GM04504 (cell line): Measurements from ENCODE around the gene DDR1.

Experiments used
- DNase-seq: peaks from one replicate; pipeline ENCODE4 v3.0.0-alpha.2; 2012; ENCODE audit warnings: low read depth

Gene DDR1

DNA sequence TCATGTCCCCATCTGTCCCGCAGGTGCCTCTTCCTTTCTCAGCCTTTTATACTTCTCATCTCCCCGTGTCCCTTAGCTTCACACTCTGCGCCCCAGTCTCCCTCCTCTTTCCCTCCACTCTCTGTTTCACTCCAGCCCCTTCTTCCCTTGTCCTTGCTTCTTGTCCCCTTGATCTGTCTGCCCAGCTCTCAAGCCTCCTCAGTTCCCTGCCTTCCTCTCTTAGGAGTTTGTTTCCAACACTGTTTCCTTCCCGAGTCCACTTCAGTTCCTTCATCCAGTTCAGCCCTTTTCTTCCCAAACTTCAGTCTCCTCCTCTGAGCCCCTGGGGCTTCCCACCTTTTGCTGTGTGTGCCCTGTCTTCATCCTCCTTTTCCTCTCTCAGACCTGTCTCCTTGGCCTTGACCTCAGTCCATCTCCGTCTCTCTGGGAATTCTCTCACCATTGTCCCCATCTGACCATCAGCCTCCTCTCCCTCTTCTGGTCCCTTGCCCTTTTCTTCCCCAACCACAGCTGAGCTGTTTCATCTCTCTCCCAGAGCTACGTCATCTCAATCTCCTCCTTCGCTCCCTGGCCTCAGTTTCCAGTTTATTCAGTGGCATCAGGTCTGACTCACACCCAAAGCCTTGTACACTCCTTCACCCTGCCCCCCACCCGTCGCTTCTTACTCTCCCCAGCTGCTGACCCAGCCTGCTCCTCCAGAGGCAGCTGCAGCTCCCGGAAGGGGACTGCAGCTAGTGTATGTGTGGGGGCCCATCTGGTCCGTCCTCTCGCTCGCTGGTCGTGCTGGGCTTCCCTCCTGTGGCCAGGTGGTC is 2.7 kb upstream of the DDR1 start:
- no peak for DNase-seq

DNA sequence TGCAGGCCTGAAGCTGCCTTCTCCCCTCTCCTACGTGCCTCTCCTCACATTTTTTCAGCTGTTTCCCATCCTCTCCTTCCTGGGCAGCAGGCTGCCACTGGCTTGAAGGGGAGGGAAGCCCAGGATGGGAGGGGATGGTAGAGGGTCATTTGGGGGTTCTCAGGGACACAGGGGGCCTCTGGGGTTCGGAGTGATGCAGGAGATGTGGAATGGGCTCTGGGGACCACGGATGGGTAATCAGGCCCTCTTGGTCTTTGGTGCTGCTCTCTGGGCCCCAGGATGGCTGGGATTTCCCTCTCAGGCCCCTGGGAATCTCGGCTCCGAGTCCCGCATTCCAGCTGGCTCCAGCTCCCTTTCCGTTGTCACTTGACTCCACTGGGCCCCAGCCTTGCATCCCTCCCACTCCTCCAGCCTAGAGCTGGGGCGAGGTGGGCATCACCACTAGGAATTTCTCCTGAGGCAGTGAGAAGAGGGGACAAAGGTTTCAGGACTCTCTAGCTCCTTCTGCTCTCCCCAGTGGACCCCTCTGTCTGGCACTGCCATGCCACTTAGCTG is 2.0 kb upstream of the DDR1 start:
- DNase-seq = no peak

DNA sequence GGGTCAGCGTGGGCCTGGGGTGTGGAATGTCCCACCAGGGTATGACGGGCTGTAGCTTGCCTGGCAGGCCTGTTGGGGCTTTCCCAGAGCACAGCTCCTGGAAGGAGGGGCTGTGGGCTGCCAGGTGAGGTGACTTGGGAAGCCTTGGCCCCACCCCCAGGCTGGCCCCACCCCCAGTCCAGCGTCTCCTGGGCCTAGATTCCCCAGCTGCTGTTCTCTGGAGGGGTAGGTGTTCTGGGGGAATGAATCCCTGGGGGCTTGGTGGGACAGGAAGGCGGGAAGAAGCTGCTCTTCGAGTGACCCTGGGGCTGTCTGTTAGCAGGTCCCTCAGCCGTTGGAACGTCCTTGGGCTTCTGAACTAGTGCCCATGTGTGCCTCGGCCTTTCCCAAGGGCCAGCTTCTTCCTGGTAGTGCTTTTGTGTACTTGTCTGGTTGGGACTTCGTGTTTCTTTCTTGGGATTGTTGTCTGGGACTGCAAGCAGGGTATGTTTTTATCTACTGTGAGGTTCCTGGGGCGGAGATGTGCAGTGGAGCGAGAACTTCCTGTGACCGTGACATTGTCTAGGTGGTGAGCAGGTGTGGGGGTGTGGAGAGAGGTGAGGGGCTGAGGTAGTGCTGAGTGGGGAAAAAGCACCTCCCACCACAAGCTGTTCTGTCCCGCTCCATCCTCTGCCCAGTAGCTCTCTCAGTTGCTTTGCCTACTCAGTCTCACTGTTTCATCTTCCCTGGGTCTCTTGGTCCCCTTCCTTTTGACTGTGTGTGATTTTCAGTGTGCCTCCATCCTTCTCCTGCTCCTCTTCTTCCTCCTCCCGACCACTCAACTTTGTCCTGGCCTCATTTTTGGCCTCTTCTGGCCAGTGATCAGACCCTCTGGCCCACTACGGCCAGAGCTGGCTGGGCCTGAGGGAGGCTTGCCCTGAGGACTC is 1.3 kb upstream of the DDR1 start:
- DNase-seq = no peak

DNA sequence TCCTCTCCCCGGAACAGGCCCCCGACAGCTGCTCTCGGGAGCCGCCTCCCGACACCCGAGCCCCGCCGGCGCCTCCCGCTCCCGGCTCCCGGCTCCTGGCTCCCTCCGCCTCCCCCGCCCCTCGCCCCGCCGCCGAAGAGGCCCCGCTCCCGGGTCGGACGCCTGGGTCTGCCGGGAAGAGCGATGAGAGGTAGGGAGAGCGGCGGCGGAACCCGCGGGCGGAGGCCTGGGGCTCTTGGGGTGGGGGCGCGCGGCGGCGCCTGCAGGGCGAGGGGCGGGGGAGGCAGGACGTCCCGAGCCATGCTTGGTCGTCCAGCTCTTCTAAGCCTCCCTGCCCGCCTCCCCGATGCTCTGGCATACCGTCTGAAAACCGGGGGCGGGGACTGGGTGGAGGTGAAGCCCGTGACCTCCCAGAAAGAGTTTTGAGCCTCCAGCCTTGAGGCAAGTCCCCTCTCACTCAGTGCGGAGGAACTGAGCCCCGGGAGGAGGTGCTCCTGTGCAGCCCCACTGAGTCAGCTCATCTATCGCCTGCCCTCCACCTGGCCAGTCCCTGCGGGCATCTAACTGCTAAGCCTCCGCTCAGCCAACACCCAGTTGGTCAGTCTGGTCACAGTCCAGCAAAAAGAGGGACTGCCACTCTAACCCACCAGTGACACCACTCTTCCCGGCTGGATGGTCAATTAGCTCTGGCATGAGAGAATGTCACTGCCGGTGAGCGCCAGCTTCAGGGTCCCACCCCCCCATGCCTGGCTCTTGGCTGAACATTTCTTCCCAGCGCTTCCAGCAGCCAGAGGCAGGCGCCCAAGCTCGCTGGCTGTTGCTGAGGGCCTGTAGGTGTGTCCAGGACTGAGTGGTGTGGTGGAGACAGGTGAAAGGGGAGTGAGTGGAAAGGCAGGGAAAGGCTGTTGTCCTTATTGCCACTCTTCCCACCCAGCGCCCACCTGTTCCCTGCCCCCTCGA is 482 bp downstream of the DDR1 start:
- no peak for DNase-seq

DNA sequence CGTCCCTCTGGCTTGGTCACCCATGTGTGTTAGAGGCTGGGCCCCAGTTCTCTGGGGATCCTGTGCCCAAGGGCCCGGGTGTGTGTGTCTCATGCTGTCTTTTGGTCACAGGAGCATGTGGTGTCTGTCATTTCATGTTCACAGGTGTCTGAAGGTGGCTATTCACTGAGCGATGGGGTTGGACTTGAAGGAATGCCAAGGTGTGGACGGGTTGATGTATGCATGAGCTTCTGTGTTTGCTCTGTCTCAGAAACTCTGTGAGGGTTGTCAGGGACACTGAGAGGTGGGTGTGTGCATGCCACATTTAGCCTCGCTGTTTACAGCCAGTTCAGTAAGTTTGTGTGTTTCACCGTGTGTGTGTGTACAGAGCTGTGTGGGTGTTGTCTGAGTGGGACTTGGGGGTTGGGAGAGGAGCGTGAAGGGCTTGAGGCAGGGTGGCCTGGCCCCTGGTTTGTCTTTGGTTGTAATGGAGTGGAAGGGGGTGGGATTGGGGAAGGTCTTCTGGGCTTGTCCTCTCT is 1.2 kb downstream of the DDR1 start:
- DNase-seq = no peak

DNA sequence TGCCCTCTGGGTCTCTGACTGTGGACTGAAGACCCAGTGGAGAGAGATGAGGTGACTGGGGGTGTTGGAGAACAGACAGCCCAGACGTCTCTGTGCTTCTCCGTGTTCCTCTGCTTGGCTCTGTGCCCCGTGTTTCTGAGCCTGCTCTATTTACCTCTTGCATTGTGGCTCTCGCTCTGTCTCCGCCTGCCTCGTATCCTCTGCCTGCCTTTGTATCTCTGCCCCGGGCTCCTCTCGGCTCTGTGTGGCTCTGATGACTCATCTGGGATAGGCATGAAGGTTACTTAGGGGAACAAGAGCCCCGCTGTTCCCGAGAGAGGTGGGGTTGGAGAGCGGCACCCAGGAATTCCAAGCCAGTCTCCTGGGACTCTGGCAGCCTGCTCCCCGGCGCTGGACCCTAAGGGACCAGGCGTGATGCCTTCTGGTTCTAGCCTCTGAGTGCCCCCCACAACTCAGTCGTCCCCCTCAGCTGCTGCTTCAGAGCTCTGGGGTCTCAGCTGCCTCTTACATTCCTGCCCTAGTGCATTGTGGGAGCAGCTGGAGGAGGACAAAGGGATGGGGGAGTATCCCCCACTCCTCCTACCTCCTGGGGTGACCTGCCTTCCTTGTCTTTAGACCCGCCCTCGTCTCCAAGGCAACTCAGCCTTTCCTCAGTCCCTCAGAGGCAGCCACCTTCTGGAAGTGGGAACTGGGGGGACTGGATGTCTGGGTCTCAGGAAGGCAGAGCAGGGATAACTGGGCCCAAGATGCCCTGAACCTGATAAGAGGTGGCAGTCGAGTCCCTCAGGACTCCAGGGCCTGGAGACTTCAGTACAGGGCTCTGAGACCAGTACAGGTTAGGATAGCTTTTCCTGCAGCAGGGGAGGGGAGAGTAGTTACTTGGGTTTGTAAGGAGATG is 1.9 kb downstream of the DDR1 start:
- DNase-seq = peak; percentile 63

DNA sequence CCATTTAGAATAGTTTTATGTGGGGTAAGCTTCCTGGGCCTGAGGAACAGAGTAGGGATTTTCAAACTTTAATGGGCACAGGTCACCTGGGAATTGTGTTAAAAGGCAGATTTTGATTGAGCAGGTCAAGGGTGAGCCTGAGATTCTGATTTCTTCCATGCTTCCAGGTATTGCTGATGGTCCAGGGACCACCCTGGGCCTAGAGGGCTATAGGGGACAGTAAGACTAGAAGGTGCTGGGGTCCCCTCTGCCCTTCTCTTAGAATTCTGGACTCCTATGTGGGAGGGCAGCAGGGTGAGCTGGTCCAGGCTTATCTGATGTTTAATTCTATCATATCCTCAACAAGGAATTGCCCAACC is 2.6 kb downstream of the DDR1 start:
- DNase-seq = no peak

DNA sequence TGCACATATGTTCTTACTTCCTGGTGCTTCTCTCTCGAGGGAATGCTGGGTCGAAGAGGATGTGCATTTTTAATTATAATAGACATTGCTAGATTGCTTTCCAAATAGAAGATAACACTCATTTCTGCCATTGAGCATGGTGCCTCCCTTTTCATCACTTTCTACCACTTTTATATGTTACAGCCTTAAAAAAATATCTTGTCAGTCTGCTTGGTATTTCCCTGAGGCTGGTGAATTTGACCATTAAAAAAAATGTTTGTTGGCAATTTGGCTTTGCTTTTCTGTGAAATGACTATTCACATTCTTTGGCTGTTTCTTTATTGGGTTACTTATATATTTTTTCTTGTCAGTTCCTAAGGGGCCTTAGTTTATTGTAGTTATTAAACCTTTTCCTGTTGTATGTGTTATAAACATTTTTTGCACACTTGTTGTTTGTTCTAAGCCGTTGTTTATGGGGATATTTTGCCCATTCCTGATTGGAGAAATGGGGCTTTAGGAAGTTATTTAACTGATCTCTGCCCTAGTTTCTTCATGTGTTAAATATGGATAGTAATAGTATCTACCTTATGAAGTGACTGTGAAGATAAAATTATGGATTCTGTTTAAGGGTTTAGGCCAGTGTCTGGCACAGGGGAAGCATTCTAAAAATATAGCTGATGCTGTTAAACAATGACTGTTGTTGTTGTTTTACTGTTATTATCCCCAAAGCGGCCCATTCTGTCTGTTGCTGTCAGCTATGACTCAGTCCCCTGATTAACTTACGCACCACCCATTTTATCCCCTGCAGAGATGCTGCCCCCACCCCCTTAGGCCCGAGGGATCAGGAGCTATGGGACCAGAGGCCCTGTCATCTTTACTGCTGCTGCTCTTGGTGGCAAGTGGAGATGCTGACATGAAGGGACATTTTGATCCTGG is 3.8 kb downstream of the DDR1 start:
- DNase-seq = no peak

DNA sequence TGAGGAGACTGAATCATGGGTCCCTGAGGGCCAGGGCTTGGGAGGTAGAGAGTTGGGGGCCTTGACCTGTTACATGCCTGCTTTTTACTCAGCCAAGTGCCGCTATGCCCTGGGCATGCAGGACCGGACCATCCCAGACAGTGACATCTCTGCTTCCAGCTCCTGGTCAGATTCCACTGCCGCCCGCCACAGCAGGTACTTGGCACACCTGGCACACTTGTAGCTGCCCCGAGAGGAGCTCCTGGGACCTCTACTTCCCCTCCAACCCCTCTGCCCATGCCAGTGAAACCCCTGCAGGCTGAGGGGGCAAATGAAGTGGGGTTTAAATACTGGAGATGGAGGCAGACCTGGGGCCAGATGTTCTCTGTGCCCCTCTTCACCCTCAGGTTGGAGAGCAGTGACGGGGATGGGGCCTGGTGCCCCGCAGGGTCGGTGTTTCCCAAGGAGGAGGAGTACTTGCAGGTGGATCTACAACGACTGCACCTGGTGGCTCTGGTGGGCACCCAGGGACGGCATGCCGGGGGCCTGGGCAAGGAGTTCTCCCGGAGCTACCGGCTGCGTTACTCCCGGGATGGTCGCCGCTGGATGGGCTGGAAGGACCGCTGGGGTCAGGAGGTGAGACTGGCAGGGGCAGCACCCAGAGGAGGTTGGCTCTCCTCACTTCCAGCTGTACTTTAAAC is 4.6 kb downstream of the DDR1 start:
- DNase-seq = no peak

DNA sequence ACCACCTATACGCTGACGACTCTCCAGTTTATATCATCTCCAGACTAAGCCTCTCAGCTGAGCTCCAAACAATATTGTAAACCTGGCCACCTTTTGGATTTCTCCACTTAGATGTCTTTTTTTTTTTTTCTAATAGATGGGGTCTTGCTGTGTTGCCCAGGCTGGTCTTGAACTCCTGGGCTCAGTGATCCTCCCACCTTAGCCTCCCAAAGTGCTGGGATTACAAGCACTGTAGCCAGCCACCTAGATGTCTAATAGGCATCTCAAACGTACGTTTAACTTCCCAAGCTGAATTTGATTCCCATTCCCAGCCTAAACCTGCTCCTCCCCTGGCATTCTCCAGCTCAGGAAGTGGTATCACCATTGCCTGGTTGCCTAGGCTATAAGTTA is 5.2 kb downstream of the DDR1 start:
- no peak for DNase-seq

DNA sequence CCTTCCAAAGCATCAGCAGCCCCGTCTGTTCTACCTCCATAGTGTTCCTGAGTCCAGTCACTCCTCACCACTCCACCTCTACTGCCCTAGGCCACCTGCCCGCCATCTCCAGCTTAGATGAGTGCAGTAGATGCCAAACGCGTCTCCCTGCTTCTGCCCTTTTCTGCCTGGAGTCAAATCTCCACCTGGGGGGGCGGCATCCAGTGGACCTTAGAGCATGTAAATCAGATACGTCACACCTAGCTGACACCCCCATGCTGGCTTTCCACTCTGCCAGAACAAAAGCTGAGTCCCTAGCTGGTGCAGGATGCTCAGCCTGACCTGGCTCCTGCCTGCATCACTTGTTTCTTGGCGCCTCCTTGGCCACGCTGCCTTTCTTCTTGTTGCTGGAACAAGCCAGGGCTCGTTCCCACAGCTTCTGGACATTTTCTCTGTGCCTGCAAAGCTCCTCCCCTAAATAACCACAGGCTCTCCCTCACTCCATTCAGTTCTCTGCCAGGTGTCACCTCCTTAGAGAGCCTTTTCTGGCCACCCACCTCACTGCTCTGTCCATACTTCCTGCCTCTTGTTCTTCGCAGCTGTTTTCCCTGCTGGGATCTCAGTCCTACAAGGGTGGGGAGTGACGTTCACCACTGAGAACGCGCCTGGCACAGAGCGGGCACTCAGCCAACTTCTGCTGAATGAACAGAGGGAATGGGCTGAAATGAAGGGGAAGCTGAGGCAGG is 5.8 kb downstream of the DDR1 start:
- DNase-seq = no peak

DNA sequence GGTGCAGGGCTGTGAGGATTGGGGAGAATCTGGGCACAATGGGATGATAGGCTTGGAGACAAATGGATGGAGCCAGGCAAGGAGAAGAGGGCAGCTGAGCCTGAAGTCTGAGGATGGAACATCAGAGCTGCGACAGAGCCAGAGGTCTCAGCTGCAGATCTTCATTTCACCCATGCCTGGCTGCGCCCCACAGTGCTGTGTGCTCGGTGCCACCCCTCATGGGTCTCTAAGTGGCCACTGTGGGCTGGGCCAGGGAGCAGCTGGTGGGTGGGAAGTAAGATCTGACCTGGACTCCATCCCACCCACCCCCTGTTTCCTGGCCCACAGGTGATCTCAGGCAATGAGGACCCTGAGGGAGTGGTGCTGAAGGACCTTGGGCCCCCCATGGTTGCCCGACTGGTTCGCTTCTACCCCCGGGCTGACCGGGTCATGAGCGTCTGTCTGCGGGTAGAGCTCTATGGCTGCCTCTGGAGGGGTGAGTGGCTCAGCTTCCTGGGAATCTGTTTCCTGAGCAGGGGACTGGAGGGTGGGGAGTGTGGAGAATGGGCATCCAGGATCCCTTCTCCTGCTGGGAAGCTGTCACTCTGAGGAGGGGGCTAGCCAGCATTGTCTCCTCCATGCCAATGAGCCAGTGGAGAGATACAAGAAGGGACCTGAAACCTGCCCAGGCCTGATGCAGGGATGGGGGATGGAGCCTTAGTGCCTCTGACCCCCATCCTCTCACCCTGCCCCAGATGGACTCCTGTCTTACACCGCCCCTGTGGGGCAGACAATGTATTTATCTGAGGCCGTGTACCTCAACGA is 6.5 kb downstream of the DDR1 start:
- no peak for DNase-seq

DNA sequence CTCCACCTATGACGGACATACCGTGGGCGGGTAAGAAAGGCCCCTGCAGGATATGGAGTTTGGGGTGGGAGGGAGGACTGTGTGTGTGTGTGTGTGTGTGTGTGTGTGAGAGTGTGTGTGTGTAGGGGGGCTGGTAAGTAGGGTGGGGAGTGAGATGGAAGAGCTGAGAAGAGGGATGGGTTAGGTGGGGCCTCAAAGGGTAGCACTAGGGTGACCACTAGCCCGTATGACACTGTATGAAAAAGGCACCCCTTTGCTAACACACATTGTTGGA is 7.1 kb downstream of the DDR1 start:
- no peak for DNase-seq

DNA sequence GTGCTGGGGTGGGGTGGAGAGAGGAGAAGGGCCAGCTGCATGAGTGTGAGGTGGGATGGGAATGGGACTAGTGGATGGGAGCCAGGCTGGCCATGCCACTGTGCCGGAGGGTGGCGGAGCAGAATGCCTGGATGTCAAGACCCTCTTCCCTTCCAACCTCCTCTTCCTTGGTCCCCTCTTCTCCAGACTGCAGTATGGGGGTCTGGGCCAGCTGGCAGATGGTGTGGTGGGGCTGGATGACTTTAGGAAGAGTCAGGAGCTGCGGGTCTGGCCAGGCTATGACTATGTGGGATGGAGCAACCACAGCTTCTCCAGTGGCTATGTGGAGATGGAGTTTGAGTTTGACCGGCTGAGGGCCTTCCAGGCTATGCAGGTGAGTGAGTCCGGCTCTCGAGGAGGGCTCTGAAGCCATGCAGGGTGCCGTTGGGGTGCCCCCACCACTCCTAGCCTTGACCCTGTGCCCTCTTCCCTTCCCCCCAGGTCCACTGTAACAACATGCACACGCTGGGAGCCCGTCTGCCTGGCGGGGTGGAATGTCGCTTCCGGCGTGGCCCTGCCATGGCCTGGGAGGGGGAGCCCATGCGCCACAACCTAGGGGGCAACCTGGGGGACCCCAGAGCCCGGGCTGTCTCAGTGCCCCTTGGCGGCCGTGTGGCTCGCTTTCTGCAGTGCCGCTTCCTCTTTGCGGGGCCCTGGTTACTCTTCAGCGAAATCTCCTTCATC is 7.7 kb downstream of the DDR1 start:
- no peak for DNase-seq

DNA sequence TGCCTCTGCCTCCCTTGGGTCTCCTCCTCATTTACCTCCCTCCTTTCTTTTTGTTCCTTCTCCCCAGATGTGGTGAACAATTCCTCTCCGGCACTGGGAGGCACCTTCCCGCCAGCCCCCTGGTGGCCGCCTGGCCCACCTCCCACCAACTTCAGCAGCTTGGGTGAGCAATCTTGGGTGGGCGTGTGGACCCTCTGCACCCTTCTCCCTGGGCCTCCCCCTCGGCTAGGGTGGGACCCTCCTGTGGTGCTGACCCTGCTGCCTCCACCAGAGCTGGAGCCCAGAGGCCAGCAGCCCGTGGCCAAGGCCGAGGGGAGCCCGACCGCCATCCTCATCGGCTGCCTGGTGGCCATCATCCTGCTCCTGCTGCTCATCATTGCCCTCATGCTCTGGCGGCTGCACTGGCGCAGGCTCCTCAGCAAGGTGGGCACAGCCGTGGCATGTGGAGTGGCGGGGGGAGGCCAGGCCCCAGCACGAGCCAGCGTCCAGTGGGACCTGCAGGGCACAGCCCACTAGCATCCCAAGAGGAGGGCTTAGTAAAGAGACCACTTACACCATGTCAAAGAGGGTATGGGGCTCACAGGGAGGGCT is 8.8 kb downstream of the DDR1 start:
- DNase-seq = no peak

DNA sequence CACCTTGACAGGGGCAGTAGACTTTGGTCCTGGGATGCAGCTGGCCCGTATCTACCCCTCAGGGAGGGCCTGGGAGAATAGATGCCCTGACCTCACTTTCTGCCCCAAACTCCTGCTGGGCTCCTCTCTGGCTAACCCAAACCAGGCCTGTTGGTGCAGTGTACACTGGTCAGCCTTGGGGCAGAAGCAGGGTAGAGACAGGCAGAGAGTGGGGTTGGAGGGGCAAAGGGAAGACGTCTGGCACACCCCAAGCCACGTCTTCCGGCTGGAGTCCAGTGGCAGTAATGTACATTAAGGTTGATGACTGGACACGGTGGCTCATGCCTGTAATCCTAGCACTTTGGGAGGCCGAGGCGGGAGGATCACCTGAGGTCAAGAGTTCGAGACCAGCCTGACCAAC is 9.3 kb downstream of the DDR1 start:
- no peak for DNase-seq

DNA sequence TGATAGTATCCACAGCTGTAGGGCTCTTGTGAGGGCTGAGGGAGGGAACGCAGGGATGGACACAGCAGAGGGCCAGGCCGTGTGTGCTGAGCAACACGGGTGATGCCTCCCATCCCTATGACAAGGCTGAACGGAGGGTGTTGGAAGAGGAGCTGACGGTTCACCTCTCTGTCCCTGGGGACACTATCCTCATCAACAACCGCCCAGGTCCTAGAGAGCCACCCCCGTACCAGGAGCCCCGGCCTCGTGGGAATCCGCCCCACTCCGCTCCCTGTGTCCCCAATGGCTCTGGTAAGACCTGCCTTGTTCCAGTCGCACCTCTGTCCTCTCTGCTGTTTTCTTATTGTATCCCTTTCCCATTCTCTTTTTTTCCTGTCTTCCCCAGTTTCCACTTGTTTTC is 10.1 kb downstream of the DDR1 start:
- DNase-seq = no peak
